OCI-LY7 (cell line): ENCODE results near the gene TTC33. TPM values are rescaled to one million over a fixed set of nuclear protein-coding genes. Genes with fewer than 3 reads are reported as not detected.

ENCODE experiments used
- BruUV-seq: library from RNA; stranded (reverse); fragments of 400-500 nt; replicated peaks from 2 replicates; lab custom pipeline; 2021; lab: Mats Ljungman, UMichigan
- CTCF ChIA-PET: fragments of 300-600 bp; sonication (Branson Sonifier 250); formaldehyde crosslinking; loops from one replicate; lab custom pipeline; 2022; ENCODE audit warnings: antibody characterized with exemption; ENCODE audit not compliant: unreplicated experiment; lab: Charles Lee
- POLR2A ChIA-PET: fragments of 300-600 bp; sonication (Branson Sonifier 250); formaldehyde crosslinking; loops from one replicate; lab custom pipeline; 2022; ENCODE audit warnings: antibody characterized with exemption; lab: Charles Lee
- DNase-seq: peaks from one replicate; pipeline ENCODE4 v3.0.0-alpha.2; 2015; ENCODE audit warnings: low spot score
- H2AFZ ChIP-seq: fragments of 200-600 bp; sonication (generic), shearing (Covaris generic); 2 replicates; pipeline ENCODE4 v1.6.1; 2014; ENCODE audit warnings: mild to moderate bottlenecking, antibody characterized with exemption, low read length, moderate library complexity
- H3K27ac ChIP-seq: fragments of 200-600 bp; sonication (generic); 2 replicates; pipeline ENCODE4 v1.5.1; 2014; ENCODE audit warnings: mixed run types, low read depth, mild to moderate bottlenecking, moderate library complexity, low read length, inconsistent platforms; ENCODE audit not compliant: poor library complexity, severe bottlenecking
- H3K36me3 ChIP-seq: fragments of 200-600 bp; sonication (generic); 2 replicates; pipeline ENCODE4 v1.6.1; 2014; ENCODE audit warnings: mild to moderate bottlenecking, antibody characterized with exemption, low read length, moderate library complexity, mixed read lengths; ENCODE audit not compliant: insufficient read depth
- H3K4me1 ChIP-seq: fragments of 200-600 bp; sonication (generic); 2 replicates; pipeline ENCODE4 v1.5.1; 2014; ENCODE audit warnings: mild to moderate bottlenecking, low read length; ENCODE audit not compliant: insufficient read depth, poor library complexity, severe bottlenecking
- H3K4me2 ChIP-seq: fragments of 200-600 bp; sonication (generic); 2 replicates; pipeline ENCODE4 v1.6.1; 2014; ENCODE audit warnings: mild to moderate bottlenecking, low read length
- H3K4me3 ChIP-seq: fragments of 200-600 bp; sonication (generic); 2 replicates; pipeline ENCODE4 v1.5.1; 2014; ENCODE audit warnings: mild to moderate bottlenecking, low read depth, low read length; ENCODE audit not compliant: poor library complexity, severe bottlenecking
- H3K79me2 ChIP-seq: fragments of 200-600 bp; sonication (generic); 2 replicates; pipeline ENCODE4 v1.6.1; 2016; ENCODE audit warnings: low read depth, mild to moderate bottlenecking, low read length, moderate library complexity, mixed read lengths; ENCODE audit not compliant: insufficient read depth
- H3K9me2 ChIP-seq: fragments of 200-600 bp; sonication (generic); 2 replicates; pipeline ENCODE4 v1.6.1; 2016; ENCODE audit warnings: mild to moderate bottlenecking, low read length, mixed read lengths; ENCODE audit not compliant: insufficient read depth
- H3K9me3 ChIP-seq: fragments of 200-600 bp; sonication (generic); 2 replicates; pipeline ENCODE4 v1.6.1; 2014; ENCODE audit warnings: mild to moderate bottlenecking, mixed run types, low read length, mixed read lengths
- H4K20me1 ChIP-seq: fragments of 200-600 bp; sonication (generic); 2 replicates; pipeline ENCODE4 v1.6.1; 2014; ENCODE audit warnings: mild to moderate bottlenecking, antibody characterized with exemption, low read length, moderate library complexity, mixed read lengths; ENCODE audit not compliant: insufficient read depth
- EZH2phosphoT487 ChIP-seq: fragments of 200-600 bp; sonication (generic); IDR thresholded peaks from 2 replicates; pipeline ENCODE4 v1.6.1; 2018; ENCODE audit warnings: low read depth, borderline replicate concordance, mild to moderate bottlenecking, mixed run types, antibody characterized with exemption, low read length, moderate library complexity, mixed read lengths
- intact Hi-C: fragments of 100-400 bp; cut with micrococcal nuclease; formaldehyde crosslinking; loops from one replicate; pipeline ENCODE4 v1.10.0; 2022; ENCODE audit not compliant: unreplicated experiment
- total RNA-seq, 2 experiments: library from RNA; depleted of rRNA in 1 of 2; stranded (reverse); fragments of >200 nt in 1 of 2; shearing (Covaris generic) in 1 of 2; gene quantifications; 2 replicates each; pipeline ENCODE4 v1.2.3, GENCODE V29; 2014 to 2022
- TF ChIP-seq, protein P1 (sequence below): fragments of 200-600 bp; sonication (generic); conservative IDR thresholded peaks from 2 replicates; pipeline ENCODE4 v1.5.1; 2014; ENCODE audit warnings: mild to moderate bottlenecking, antibody characterized with exemption, low read length, moderate library complexity, mixed read lengths

Gene TTC33
- total RNA-seq, 2 experiments from 2014 or later: 15.9 to 20.5 TPM

DNA sequence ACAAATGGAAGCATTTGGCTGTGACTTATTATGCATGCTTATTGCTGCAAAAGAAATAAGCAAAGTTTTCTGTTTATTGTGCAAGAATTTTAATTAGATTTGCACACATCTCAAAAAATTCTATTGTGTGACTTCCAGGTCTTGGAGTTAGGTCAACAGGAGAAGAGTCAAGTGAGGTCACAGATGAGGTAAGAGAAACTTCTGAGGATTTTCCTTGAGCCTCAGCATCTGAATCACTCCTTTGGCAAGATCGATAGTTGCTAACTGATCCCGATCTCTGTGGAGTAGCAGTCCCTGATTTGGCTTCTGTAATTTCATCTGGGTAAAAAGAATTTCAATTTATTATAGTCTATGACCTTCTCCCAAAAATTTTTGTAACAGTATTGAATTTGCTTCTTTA is 6.9 kb upstream of the TTC33 start:
- Histone ChIP-seq H3K9me3 (no peaks in the 10 kb centered on the region), H3K79me2 (no peaks in the 10 kb centered on the region), H4K20me1 (no peaks in the 10 kb centered on the region), H3K4me1 (no peaks in the 10 kb centered on the region), H3K27ac (no peak overlapping the region), H3K9me2 (no peaks in the 10 kb centered on the region), H3K4me2 (no peak overlapping the region), H3K4me3 (no peak overlapping the region), H3K36me3 (peaks cover 77% of the 10 kb centered on the region), H2AFZ (no peak overlapping the region)
- intact Hi-C loops: no loop called here
- no peak for TF ChIP-seq EZH2phosphoT487
- TF ChIP-seq, protein P1, sequence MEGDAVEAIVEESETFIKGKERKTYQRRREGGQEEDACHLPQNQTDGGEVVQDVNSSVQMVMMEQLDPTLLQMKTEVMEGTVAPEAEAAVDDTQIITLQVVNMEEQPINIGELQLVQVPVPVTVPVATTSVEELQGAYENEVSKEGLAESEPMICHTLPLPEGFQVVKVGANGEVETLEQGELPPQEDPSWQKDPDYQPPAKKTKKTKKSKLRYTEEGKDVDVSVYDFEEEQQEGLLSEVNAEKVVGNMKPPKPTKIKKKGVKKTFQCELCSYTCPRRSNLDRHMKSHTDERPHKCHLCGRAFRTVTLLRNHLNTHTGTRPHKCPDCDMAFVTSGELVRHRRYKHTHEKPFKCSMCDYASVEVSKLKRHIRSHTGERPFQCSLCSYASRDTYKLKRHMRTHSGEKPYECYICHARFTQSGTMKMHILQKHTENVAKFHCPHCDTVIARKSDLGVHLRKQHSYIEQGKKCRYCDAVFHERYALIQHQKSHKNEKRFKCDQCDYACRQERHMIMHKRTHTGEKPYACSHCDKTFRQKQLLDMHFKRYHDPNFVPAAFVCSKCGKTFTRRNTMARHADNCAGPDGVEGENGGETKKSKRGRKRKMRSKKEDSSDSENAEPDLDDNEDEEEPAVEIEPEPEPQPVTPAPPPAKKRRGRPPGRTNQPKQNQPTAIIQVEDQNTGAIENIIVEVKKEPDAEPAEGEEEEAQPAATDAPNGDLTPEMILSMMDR: no peak
- DNase-seq: no peak
- ChIA-PET POLR2A (no interaction called here), CTCF (no interaction called here)
- BruUV-seq: no TSS peak

DNA sequence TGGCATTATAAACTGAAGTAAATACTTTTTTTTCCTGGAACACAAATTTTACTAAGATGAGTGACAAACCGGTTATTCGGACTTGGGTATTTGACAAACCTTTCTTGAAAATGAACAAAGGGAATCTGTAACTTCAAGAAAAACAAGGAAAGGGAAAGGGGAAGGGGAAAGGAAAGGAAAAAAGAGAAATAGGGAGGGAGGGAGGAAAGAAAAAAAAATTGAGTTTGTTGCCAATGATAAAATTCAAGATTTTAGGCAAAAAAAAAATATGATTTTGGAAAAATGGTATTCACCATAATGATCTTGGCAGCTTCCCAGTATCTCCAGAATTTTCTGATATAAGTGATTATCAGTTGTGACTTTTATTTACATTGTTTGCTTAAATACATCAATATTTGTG is 1.6 kb upstream of the TTC33 start:
- H4K20me1 ChIP-seq: no peaks in the 10 kb centered on the region
- intact Hi-C loops: no loop called here
- H3K4me2 ChIP-seq: no peak overlapping the region
- no peaks in the 10 kb centered on the region for H3K9me2 ChIP-seq
- H3K79me2 ChIP-seq: peaks cover 24% of the 10 kb centered on the region; the same call in 1 of the 2 replicates
- H3K4me1 ChIP-seq: peaks cover 16% of the 10 kb centered on the region
- no peak overlapping the region for H3K27ac ChIP-seq
- TF ChIP-seq, protein P1: no peak
- TF ChIP-seq EZH2phosphoT487: no peak
- ChIA-PET POLR2A (no interaction called here), CTCF (no interaction called here)
- no peak overlapping the region for H2AFZ ChIP-seq
- H3K4me3 ChIP-seq: no peak overlapping the region
- DNase-seq: no peak
- peaks cover 41% of the 10 kb centered on the region for H3K36me3 ChIP-seq
- no TSS peak for BruUV-seq
- no peaks in the 10 kb centered on the region for H3K9me3 ChIP-seq

DNA sequence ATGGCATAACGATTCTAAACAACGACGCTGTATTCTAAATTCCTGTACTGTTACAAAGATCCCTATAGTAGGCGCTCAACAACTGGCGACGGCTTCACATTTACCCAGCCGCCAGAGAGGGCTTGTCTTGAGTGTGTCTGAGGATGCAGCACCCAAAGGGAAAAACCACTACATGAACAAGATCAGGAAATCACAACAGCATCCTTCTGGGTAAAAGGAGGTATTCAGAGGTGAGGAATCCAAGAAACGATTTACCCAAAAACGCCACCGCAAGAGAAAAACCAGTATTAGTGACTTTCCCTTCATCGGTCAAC is 711 bp downstream of the TTC33 start:
- peaks cover 16% of the 10 kb centered on the region for H3K4me1 ChIP-seq
- H3K9me3 ChIP-seq: no peaks in the 10 kb centered on the region
- DNase-seq: peak; percentile 86
- no TSS peak for BruUV-seq
- H3K79me2 ChIP-seq: peaks cover 25% of the 10 kb centered on the region; the same call in 1 of the 2 replicates
- no peaks in the 10 kb centered on the region for H4K20me1 ChIP-seq
- POLR2A ChIA-PET: interaction anchor here (0.7 kb wide), 1 partner anchor 1088 kb away, joined by 3 read pairs; no protein-coding TSS in a partner anchor
- CTCF ChIA-PET: no interaction called here
- TF ChIP-seq, protein P1: peak; percentile 89
- no peak for TF ChIP-seq EZH2phosphoT487
- H3K4me2 ChIP-seq: peak overlapping the region; percentile 75
- peak overlapping the region; percentile 66 for H3K27ac ChIP-seq
- intact Hi-C loops: loop anchor here (1.0 to 2.0 kb wide), 3 partner anchors 43 to 124 kb away; partner anchors contain the start of genes PRKAA1 and RPL37
- peaks cover 23% of the 10 kb centered on the region; the same call in 1 of the 2 replicates for H3K36me3 ChIP-seq
- peak overlapping the region; percentile 75 for H3K4me3 ChIP-seq
- H2AFZ ChIP-seq: peak overlapping the region; percentile 77
- H3K9me2 ChIP-seq: no peaks in the 10 kb centered on the region
